CD4-positive, CD25-positive, alpha-beta regulatory T cell (primary cell): ENCODE measurements around the gene HAUS3. TPM values are rescaled to one million over a fixed set of nuclear protein-coding genes. Genes with fewer than 3 reads are reported as not detected.
A peak's percentile ranks its signal among the peaks of the same experiment; 100 is the strongest.

Source experiments
- ATAC-seq, 2 donors: fragments of 150-1000 bp; cut with Tn5 transposase; one replicate each; pipeline ENCODE4 v1.10.0; 2021; ENCODE audit warnings: low read depth in 2 of 2, moderate number of reproducible peaks in 2 of 2, moderate library complexity in 1 of 2
- DNase-seq, 3 donors: peaks; one replicate each; pipeline versions ENCODE4 v3.0.0 to v3.0.0-alpha.2; 2012 to 2022; ENCODE audit warnings: mixed read lengths in 1 of 3
- H3K27ac ChIP-seq: one replicate; pipeline ENCODE4 v1.7.0; 2013; ENCODE audit warnings: mild to moderate bottlenecking, low read length; ENCODE audit not compliant: insufficient read depth, poor library complexity, severe bottlenecking
- H3K27me3 ChIP-seq: one replicate; pipeline ENCODE4 v1.7.0; 2013; ENCODE audit warnings: low read length; ENCODE audit not compliant: control insufficient read depth, insufficient read depth
- H3K36me3 ChIP-seq: one replicate; pipeline ENCODE4 v1.7.0; 2013; ENCODE audit warnings: mild to moderate bottlenecking, low read length, moderate library complexity; ENCODE audit not compliant: control insufficient read depth, insufficient read depth
- H3K4me1 ChIP-seq: 2 replicates; pipeline ENCODE4 v1.7.0; 2013; ENCODE audit warnings: mild to moderate bottlenecking, low read length; ENCODE audit not compliant: insufficient read depth, control insufficient read depth, poor library complexity, severe bottlenecking
- H3K4me3 ChIP-seq: one replicate; pipeline ENCODE4 v1.7.0; 2013; ENCODE audit warnings: low read depth, mild to moderate bottlenecking, low read length, moderate library complexity
- H3K9me3 ChIP-seq, 2 experiments: 1 replicate in 1 of 2; 2 replicates in 1 of 2; pipeline ENCODE4 v1.7.0; 2013; ENCODE audit warnings: low read length in 2 of 2, mild to moderate bottlenecking in 1 of 2, moderate library complexity in 1 of 2; ENCODE audit not compliant: control insufficient read depth in 2 of 2
- H3K27ac Mint-ChIP-seq, 3 donors: one replicate each; pipeline ENCODE4 v1.8.0; 2020 to 2022; ENCODE audit warnings: mild to moderate bottlenecking in 3 of 3, mixed read lengths in 3 of 3, moderate library complexity in 2 of 3
- H3K27me3 Mint-ChIP-seq: one replicate; pipeline ENCODE4 v1.8.0; 2022; ENCODE audit warnings: mild to moderate bottlenecking, mixed read lengths
- H3K36me3 Mint-ChIP-seq: one replicate; pipeline ENCODE4 v1.8.0; 2020; ENCODE audit warnings: mixed read lengths
- H3K4me1 Mint-ChIP-seq, 4 donors: one replicate each; pipeline ENCODE4 v1.8.0; 2020 to 2022; ENCODE audit warnings: mixed read lengths in 4 of 4, mild to moderate bottlenecking in 1 of 4
- H3K4me3 Mint-ChIP-seq, 4 donors: one replicate each; pipeline ENCODE4 v1.8.0; 2020 to 2022; ENCODE audit warnings: mild to moderate bottlenecking in 4 of 4, mixed read lengths in 4 of 4, moderate library complexity in 3 of 4
- H3K9me3 Mint-ChIP-seq, 7 donors: one replicate each; pipeline ENCODE4 v1.8.0; 2020 to 2022; ENCODE audit warnings: mixed read lengths in 7 of 7, mild to moderate bottlenecking in 3 of 7, moderate library complexity in 2 of 7
- polyA plus RNA-seq, 4 donors: library from polyadenylated mRNA; unstranded; fragments of 300-500 nt; fragmentation: Illumina TruSeq; gene quantifications; one replicate each; pipeline ENCODE4 v1.2.3, GENCODE V29; 2021
- total RNA-seq: library from RNA; stranded (reverse); gene quantifications from one replicate; pipeline ENCODE4 v1.2.3, GENCODE V29; 2022

Gene HAUS3
- total and polyA plus RNA-seq, 5 donors from 2014 or later = 27.5 to 140 (median 28.8) TPM

- Mint-ChIP-seq H3K36me3 (peaks cover 4% of the 10 kb centered on the region), H3K27ac (no peak overlapping the region), H3K4me3 (no peak overlapping the region), H3K9me3 (no peaks in the 10 kb centered on the region), H3K27me3 (no peaks in the 10 kb centered on the region), H3K4me1 (peaks cover 0 to 7% (median 2%) of the 10 kb centered on the region in 4 donors)
- H3K4me1 ChIP-seq = peaks cover 14% of the 10 kb centered on the region
- no peaks in the 10 kb centered on the region for H3K9me3 ChIP-seq
- DNase-seq = no peak
- no peaks in the 10 kb centered on the region for H3K27me3 ChIP-seq
- no peak overlapping the region for H3K4me3 ChIP-seq
- H3K36me3 ChIP-seq = no peaks in the 10 kb centered on the region
- no peak for ATAC-seq
- no peak overlapping the region for H3K27ac ChIP-seq
These were observed 23.5 kb upstream of the HAUS3 start for GRCh38 chr4:2265113-2266110.

GRCh38 chr4:2264481-2265041 is 22.6 kb upstream of the HAUS3 start:
- Mint-ChIP-seq H3K36me3 (peaks cover 2% of the 10 kb centered on the region), H3K27ac (no peak overlapping the region), H3K27me3 (no peaks in the 10 kb centered on the region), H3K4me3 (no peak overlapping the region), H3K9me3 (no peaks in the 10 kb centered on the region), H3K4me1 (peaks cover 0 to 10% (median 2%) of the 10 kb centered on the region in 4 donors)
- Histone ChIP-seq H3K27me3 (no peaks in the 10 kb centered on the region), H3K36me3 (no peaks in the 10 kb centered on the region), H3K9me3 (no peaks in the 10 kb centered on the region), H3K4me3 (no peak overlapping the region), H3K27ac (no peak overlapping the region), H3K4me1 (peaks cover 23% of the 10 kb centered on the region)
- ATAC-seq (no peak), DNase-seq (no peak)

GRCh38 chr4:2263926-2264321 is 22.0 kb upstream of the HAUS3 start:
- Mint-ChIP-seq H3K4me3 (peak overlapping the region; percentile 51 to 97 (median 83)), H3K4me1 (peaks cover 0 to 10% (median 2%) of the 10 kb centered on the region in 4 donors), H3K27me3 (no peaks in the 10 kb centered on the region), H3K9me3 (no peaks in the 10 kb centered on the region), H3K27ac (peak overlapping the region in 1 of 3 donors; percentile 32), H3K36me3 (no peaks in the 10 kb centered on the region)
- ATAC-seq = no peak
- H3K4me1 ChIP-seq = peaks cover 29% of the 10 kb centered on the region
- peaks cover 4% of the 10 kb centered on the region for H3K36me3 ChIP-seq
- H3K27me3 ChIP-seq = no peaks in the 10 kb centered on the region
- no peak for DNase-seq
- H3K9me3 ChIP-seq = no peaks in the 10 kb centered on the region
- H3K27ac ChIP-seq = no peak overlapping the region
- H3K4me3 ChIP-seq = no peak overlapping the region

GRCh38 chr4:2262944-2263250 is 21.0 kb upstream of the HAUS3 start:
- no peaks in the 10 kb centered on the region for H3K9me3 Mint-ChIP-seq
- H3K27ac Mint-ChIP-seq = peak overlapping the region; percentile 64 to 71 (median 66)
- no peaks in the 10 kb centered on the region for H3K36me3 Mint-ChIP-seq
- H3K4me3 Mint-ChIP-seq = peak overlapping the region; percentile 78 to 97 (median 83)
- H3K27me3 ChIP-seq = no peaks in the 10 kb centered on the region
- H3K36me3 ChIP-seq = peaks cover 13% of the 10 kb centered on the region
- H3K9me3 ChIP-seq = no peaks in the 10 kb centered on the region
- ATAC-seq (no peak), DNase-seq (no peak)
- H3K27me3 Mint-ChIP-seq = no peaks in the 10 kb centered on the region
- H3K4me1 Mint-ChIP-seq = peaks cover 0 to 13% (median 2%) of the 10 kb centered on the region in 4 donors
- H3K27ac ChIP-seq = peak overlapping the region; percentile 90
- H3K4me3 ChIP-seq = no peak overlapping the region
- H3K4me1 ChIP-seq = peaks cover 31% of the 10 kb centered on the region

- Histone ChIP-seq H3K4me1 (peaks cover 31% of the 10 kb centered on the region), H3K27ac (peak overlapping the region; percentile 90), H3K4me3 (no peak overlapping the region), H3K27me3 (no peaks in the 10 kb centered on the region), H3K9me3 (no peaks in the 10 kb centered on the region), H3K36me3 (peaks cover 18% of the 10 kb centered on the region)
- Mint-ChIP-seq H3K27ac (peak overlapping the region; percentile 64 to 71 (median 66)), H3K4me3 (peak overlapping the region; percentile 78 to 97 (median 83)), H3K36me3 (no peaks in the 10 kb centered on the region), H3K4me1 (peaks cover 0 to 18% (median 2%) of the 10 kb centered on the region in 4 donors), H3K9me3 (no peaks in the 10 kb centered on the region), H3K27me3 (no peaks in the 10 kb centered on the region)
- peak; percentile 96 to 100 (median 99) for DNase-seq
- peak; percentile 90 to 93 for ATAC-seq
These were observed 20.4 kb upstream of the HAUS3 start for GRCh38 chr4:2262145-2262943.

GRCh38 chr4:2261853-2262144 is 19.9 kb upstream of the HAUS3 start, which contains the start of gene MXD4:
Gene MXD4 (minus strand): TSS chr4:2262109. CDS start chr4:2261980, 129 bp downstream.
- no peaks in the 10 kb centered on the region for H3K27me3 Mint-ChIP-seq
- peaks cover 20% of the 10 kb centered on the region for H3K36me3 ChIP-seq
- H3K27me3 ChIP-seq = no peaks in the 10 kb centered on the region
- no peak for DNase-seq
- no peaks in the 10 kb centered on the region for H3K9me3 ChIP-seq
- peak within 1 kb of the TSS; percentile 64 to 82 (median 66) for H3K27ac Mint-ChIP-seq
- H3K27ac ChIP-seq = peak within 1 kb of the TSS; percentile 90
- no peaks in the 10 kb centered on the region for H3K9me3 Mint-ChIP-seq
- ATAC-seq = no peak
- H3K4me1 Mint-ChIP-seq = peaks cover 0 to 24% (median 3%) of the 10 kb centered on the region in 4 donors
- H3K36me3 Mint-ChIP-seq = no peaks in the 10 kb centered on the region
- H3K4me1 ChIP-seq = peaks cover 31% of the 10 kb centered on the region
- H3K4me3 ChIP-seq = no peak within 1 kb of the TSS
- peak within 1 kb of the TSS; percentile 81 to 97 (median 88) for H3K4me3 Mint-ChIP-seq

GRCh38 chr4:2261110-2261852 is 19.4 kb upstream of the HAUS3 start:
- Histone ChIP-seq H3K4me3 (no peak overlapping the region), H3K27me3 (no peaks in the 10 kb centered on the region), H3K27ac (peak overlapping the region; percentile 66), H3K36me3 (peaks cover 20% of the 10 kb centered on the region), H3K4me1 (peaks cover 31% of the 10 kb centered on the region), H3K9me3 (no peaks in the 10 kb centered on the region)
- peak in 1 of 2 donors; percentile 3 for ATAC-seq
- Mint-ChIP-seq H3K4me1 (peaks cover 0 to 25% (median 3%) of the 10 kb centered on the region in 4 donors), H3K27ac (peak overlapping the region in 1 of 3 donors; percentile 82), H3K36me3 (no peaks in the 10 kb centered on the region), H3K4me3 (peak overlapping the region; percentile 81 to 97 (median 86)), H3K27me3 (no peaks in the 10 kb centered on the region), H3K9me3 (no peaks in the 10 kb centered on the region)
- peak; percentile 59 to 62 (median 60) for DNase-seq
